H1 (cell line): Measurements from ENCODE around the gene CHAD. TPM values are rescaled to one million over a fixed set of nuclear protein-coding genes. Genes with fewer than 3 reads are reported as not detected.

Experiments used
- CTCF ChIA-PET: fragments of 300-600 bp; sonication (Branson Sonifier 250); formaldehyde crosslinking; loops from one replicate; lab custom pipeline; 2021; ENCODE audit not compliant: partially characterized antibody; lab: Charles Lee
- POLR2A ChIA-PET: fragments of 300-600 bp; sonication (Branson Sonifier 250); formaldehyde crosslinking; loops from one replicate; lab custom pipeline; 2021; ENCODE audit warnings: inconsistent platforms; ENCODE audit not compliant: partially characterized antibody; lab: Charles Lee
- DNase-seq, 2 experiments: peaks; one replicate each; pipeline versions ENCODE4 v3.0.0 to v3.0.0-alpha.2; 2010 to 2022; ENCODE audit warnings: low spot score in 2 of 2, low read depth in 1 of 2, mixed read lengths in 1 of 2
- FAIRE-seq: peaks from 2 replicates; lab custom pipeline; 2011; peaks lifted over from hg19 to GRCh38; lab: Jason Lieb, UNC
- H2AFZ ChIP-seq: 2 replicates; pipeline ENCODE4 v1.8.1; 2012; ENCODE audit warnings: low read length, inconsistent platforms
- H2AK5ac ChIP-seq: 2 replicates; pipeline ENCODE4 v1.6.1; 2013; ENCODE audit warnings: low read depth, low read length
- H2BK120ac ChIP-seq: replicated peaks from 2 replicates; pipeline ENCODE3; 2013; ENCODE audit warnings: low read depth, low read length, inconsistent platforms
- H2BK12ac ChIP-seq: 2 replicates; pipeline ENCODE4 v1.6.1; 2013; ENCODE audit warnings: low read depth, low read length
- H2BK15ac ChIP-seq: 2 replicates; pipeline ENCODE4 v1.6.1; 2013; ENCODE audit warnings: low read length
- H2BK20ac ChIP-seq: 2 replicates; pipeline ENCODE4 v1.6.1; 2013; ENCODE audit warnings: low read length
- H2BK5ac ChIP-seq: 2 replicates; pipeline ENCODE4 v1.6.1; 2013; ENCODE audit warnings: low read depth, low read length
- H3K14ac ChIP-seq: 2 replicates; pipeline ENCODE4 v1.6.1; 2013; ENCODE audit warnings: inconsistent platforms; ENCODE audit not compliant: insufficient read length
- H3K18ac ChIP-seq: 2 replicates; pipeline ENCODE4 v1.6.1; 2013; ENCODE audit warnings: low read length; ENCODE audit errors: extremely low read depth
- H3K23ac ChIP-seq: 2 replicates; pipeline ENCODE4 v1.6.1; 2013; ENCODE audit warnings: inconsistent platforms; ENCODE audit not compliant: insufficient read length
- H3K23me2 ChIP-seq: 2 replicates; pipeline ENCODE4 v1.6.1; 2013; ENCODE audit warnings: low read depth, low read length
- H3K27ac ChIP-seq: 2 replicates; pipeline ENCODE4 v1.6.1; 2011; ENCODE audit warnings: low read depth, low read length, inconsistent platforms
- H3K27me3 ChIP-seq, 4 experiments: replicated peaks in 1 of 4; 1 replicate in 1 of 4; 2 replicates in 3 of 4; pipeline versions ENCODE4 v1.6.1 to v1.8.1; 2011 to 2013; ENCODE audit warnings: low read length in 3 of 4, mild to moderate bottlenecking in 3 of 4, inconsistent platforms in 2 of 4, mixed read lengths in 2 of 4, moderate library complexity in 1 of 4; ENCODE audit not compliant: control insufficient read depth in 3 of 4, insufficient read depth in 3 of 4; ENCODE audit errors: extremely low read depth in 1 of 4
- H3K36me3 ChIP-seq, 4 experiments: 2 replicates each; pipeline versions ENCODE4 v1.6.1 to v1.8.1; 2011 to 2013; ENCODE audit warnings: mild to moderate bottlenecking in 4 of 4, low read length in 3 of 4, moderate library complexity in 2 of 4, control low read depth in 1 of 4, inconsistent platforms in 1 of 4; ENCODE audit not compliant: insufficient read depth in 4 of 4, control insufficient read depth in 2 of 4
- H3K4ac ChIP-seq: replicated peaks from 2 replicates; pipeline ENCODE3; 2013; ENCODE audit warnings: low read length, low read depth, mixed read lengths, inconsistent platforms; ENCODE audit not compliant: insufficient read length
- H3K4me1 ChIP-seq, 4 experiments: replicated peaks in 1 of 4; 1 replicate in 1 of 4; 2 replicates in 3 of 4; pipeline versions ENCODE4 v1.6.1 to v1.8.1; 2011 to 2013; ENCODE audit warnings: low read length in 3 of 4, inconsistent platforms in 2 of 4, mixed read lengths in 1 of 4; ENCODE audit not compliant: insufficient read depth in 4 of 4, control insufficient read depth in 3 of 4
- H3K4me2 ChIP-seq, 2 experiments: 2 replicates each; pipeline versions ENCODE4 v1.6.1 to v1.8.1; 2011 to 2013; ENCODE audit warnings: low read depth in 2 of 2, low read length in 2 of 2, control low read depth in 1 of 2, inconsistent platforms in 1 of 2, mild to moderate bottlenecking in 1 of 2; ENCODE audit not compliant: insufficient read depth in 1 of 2
- H3K4me3 ChIP-seq, 4 experiments: fragments of 200-600, 300-600 bp in 1 of 4; sonication (generic), shearing (Covaris generic), sonication (Bioruptor Twin) in 1 of 4; 2 replicates each; pipeline versions ENCODE4 v1.5.1 to v1.8.1; 2011 to 2016; ENCODE audit warnings: low read length in 4 of 4, low read depth in 3 of 4, control low read depth in 2 of 4, inconsistent platforms in 2 of 4, mild to moderate bottlenecking in 2 of 4, mixed read lengths in 1 of 4, moderate library complexity in 1 of 4; ENCODE audit not compliant: insufficient read depth in 2 of 4; ENCODE audit errors: extremely low read depth in 1 of 4
- H3K56ac ChIP-seq: replicated peaks from 2 replicates; pipeline ENCODE3; 2013; ENCODE audit warnings: low read depth, mild to moderate bottlenecking, mixed read lengths, low read length, inconsistent platforms; ENCODE audit not compliant: insufficient read length
- H3K79me1 ChIP-seq: 2 replicates; pipeline ENCODE4 v1.6.1; 2013; ENCODE audit warnings: low read depth, low read length, control low read depth
- H3K79me2 ChIP-seq, 2 experiments: 2 replicates each; pipeline versions ENCODE4 v1.6.1 to v1.8.1; 2012 to 2013; ENCODE audit warnings: low read length in 2 of 2, mild to moderate bottlenecking in 2 of 2, inconsistent platforms in 1 of 2; ENCODE audit not compliant: insufficient read depth in 2 of 2, control insufficient read depth in 1 of 2
- H3K9ac ChIP-seq, 4 experiments: replicated peaks in 1 of 4; 1 replicate in 1 of 4; 2 replicates in 3 of 4; pipeline versions ENCODE4 v1.6.1 to v1.8.1; 2011 to 2013; ENCODE audit warnings: low read depth in 3 of 4, low read length in 3 of 4, control low read depth in 2 of 4, mild to moderate bottlenecking in 2 of 4, moderate library complexity in 2 of 4, inconsistent platforms in 1 of 4; ENCODE audit errors: extremely low read depth in 1 of 4
- H3K9me3 ChIP-seq, 2 experiments: 2 replicates each; pipeline versions ENCODE4 v1.6.1 to v1.8.1; 2012 to 2013; ENCODE audit warnings: mild to moderate bottlenecking in 2 of 2, moderate library complexity in 2 of 2, control low read depth in 1 of 2, inconsistent platforms in 1 of 2, low read depth in 1 of 2, low read length in 1 of 2, mixed read lengths in 1 of 2; ENCODE audit not compliant: insufficient read depth in 2 of 2
- H4K20me1 ChIP-seq, 2 experiments: replicated peaks in 1 of 2; 2 replicates each; pipeline versions ENCODE3 to v1.8.1; 2011 to 2013; ENCODE audit warnings: inconsistent platforms in 2 of 2, low read length in 2 of 2, mild to moderate bottlenecking in 1 of 2; ENCODE audit not compliant: insufficient read depth in 2 of 2, control insufficient read depth in 1 of 2
- H4K5ac ChIP-seq: 2 replicates; pipeline ENCODE4 v1.6.1; 2013; ENCODE audit warnings: low read length, low read depth, mixed read lengths, inconsistent platforms; ENCODE audit not compliant: insufficient read length
- H4K8ac ChIP-seq: 2 replicates; pipeline ENCODE4 v1.8.0; 2013; ENCODE audit warnings: mild to moderate bottlenecking, moderate library complexity, low read length, inconsistent platforms; ENCODE audit not compliant: insufficient read depth; ENCODE audit errors: extremely low read depth
- H4K91ac ChIP-seq: replicated peaks from 2 replicates; pipeline ENCODE3; 2013; ENCODE audit warnings: low read length, mixed read lengths, inconsistent platforms; ENCODE audit not compliant: insufficient read length
- BACH1 ChIP-seq: IDR thresholded peaks from 2 replicates; pipeline ENCODE4 v1.6.1; 2012; ENCODE audit warnings: low read length, improper control_type of control experiment
- CEBPB ChIP-seq: IDR thresholded peaks from 2 replicates; pipeline ENCODE4 v1.6.1; 2012; ENCODE audit warnings: low read depth, low read length
- GABPA ChIP-seq: IDR thresholded peaks from 2 replicates; pipeline ENCODE4 v1.6.1; 2011; ENCODE audit warnings: mild to moderate bottlenecking, low read length, moderate library complexity, borderline replicate concordance; ENCODE audit not compliant: insufficient read depth
- JUND ChIP-seq: IDR thresholded peaks from 2 replicates; pipeline ENCODE4 v1.6.1; 2011; ENCODE audit warnings: mild to moderate bottlenecking, improper control_type of control experiment, low read length
- KDM5A ChIP-seq: fragments of 200-600 bp; IDR thresholded peaks from 2 replicates; pipeline ENCODE4 v1.7.1; 2012; ENCODE audit warnings: mild to moderate bottlenecking, low read length, inconsistent platforms, mixed read lengths
- NANOG ChIP-seq: IDR thresholded peaks from 2 replicates; pipeline ENCODE4 v1.6.1; 2011; ENCODE audit warnings: low read length, low read depth, mild to moderate bottlenecking, inconsistent platforms; ENCODE audit not compliant: insufficient read depth, poor library complexity, severe bottlenecking
- SP2 ChIP-seq: IDR thresholded peaks from 2 replicates; pipeline ENCODE4 v1.6.1; 2012; ENCODE audit warnings: mild to moderate bottlenecking, low read length, inconsistent platforms
- TAF1 ChIP-seq: IDR thresholded peaks from 2 replicates; pipeline ENCODE4 v1.6.1; 2011; ENCODE audit warnings: mild to moderate bottlenecking, low read depth, low read length
- TBP ChIP-seq: IDR thresholded peaks from 2 replicates; pipeline ENCODE4 v1.6.1; 2011; ENCODE audit warnings: low read depth, low read length, improper control_type of control experiment
- USF2 ChIP-seq: IDR thresholded peaks from 2 replicates; pipeline ENCODE4 v1.6.1; 2011; ENCODE audit warnings: low read length, improper control_type of control experiment
- WGBS, 2 experiments: shearing (Covaris generic) in 1 of 2; methylation state at CpG; one replicate each; pipeline versions ENCODE4 v1.1.6 to v1.1.7; 2013 to 2015; ENCODE audit warnings: low lambda C conversion rate in 2 of 2, mixed read lengths in 2 of 2, inconsistent platforms in 1 of 2, low coverage in 1 of 2, missing lambda C conversion rate in 1 of 2; ENCODE audit not compliant: insufficient replicate concordance in 2 of 2, insufficient coverage in 1 of 2, insufficient read length in 1 of 2; ENCODE audit errors: extremely low coverage in 1 of 2, missing lambda C conversion rate in 1 of 2; 5-methylcytosine and 5-hydroxymethylcytosine counted together
- polyA plus RNA-seq, 7 experiments: library from polyadenylated mRNA; depleted of rRNA in 3 of 7; stranded (reverse) in 5 of 7; unstranded in 2 of 7; fragments of >200 nt in 5 of 7; fragments of 200-250 nt in 2 of 7; gene quantifications; 1 replicate in 5 of 7; 2 replicates in 1 of 7; 4 replicates in 1 of 7; pipeline versions ENCODE4 v1.2.1 to v1.2.3, GENCODE V29; 2011 to 2013; ENCODE audit warnings: missing spikeins in 2 of 7, mixed read lengths in 2 of 7
- total RNA-seq: library from RNA; stranded (reverse); fragmentation: NEBNext Ultra II Directional; extraction: Animal tissue kit (Norgen Biotek cat#: 25700); gene quantifications from 2 replicates; pipeline ENCODE4 v1.2.1, GENCODE V29; 2021
- TF ChIP-seq, protein P1 (sequence below): IDR thresholded peaks from 2 replicates; pipeline ENCODE4 v1.6.1; 2012; ENCODE audit warnings: low read length, inconsistent platforms

The CHAD gene
- total and polyA plus RNA-seq, 2 of the 8 experiments (the other 6 are each of a cell fraction or from before 2014, with no cell fraction given), result 0.03 TPM; not detected in 1

GRCh38 chr17:50481648-50482047, 13.0 kb upstream of the CHAD start:
- H2BK15ac ChIP-seq, result no peak overlapping the region
- no peak overlapping the region for H3K4me3 ChIP-seq
- no peak overlapping the region for H2BK120ac ChIP-seq
- no peak overlapping the region for H3K4me2 ChIP-seq
- H2BK20ac ChIP-seq, result no peak overlapping the region
- no peak overlapping the region for H3K56ac ChIP-seq
- FAIRE-seq, result no peak
- H3K9me3 ChIP-seq, result no peaks in the 10 kb centered on the region
- no peaks in the 10 kb centered on the region for H3K79me1 ChIP-seq
- H2BK12ac ChIP-seq, result no peak overlapping the region
- H3K4me1 ChIP-seq, result peaks cover 0 to 6% (median 4%) of the 10 kb centered on the region in 4 experiments; a peak in 6 of 7 replicates
- POLR2A ChIA-PET, result interaction anchor here (0.9 to 1.1 kb wide), 3 partner anchors 22 to 84 kb away, joined by 3 to 4 read pairs (median 3); no protein-coding TSS in a partner anchor
- H4K5ac ChIP-seq, result no peak overlapping the region
- no peak overlapping the region for H2AFZ ChIP-seq
- no peak overlapping the region for H4K91ac ChIP-seq
- no peak overlapping the region for H3K18ac ChIP-seq
- H3K14ac ChIP-seq, result no peak overlapping the region
- DNase-seq, result no peak
- no peak overlapping the region for H3K4ac ChIP-seq
- H3K79me2 ChIP-seq, result peaks cover 0 to 3% of the 10 kb centered on the region in 2 experiments; a peak in 1 of 4 replicates
- peaks cover 0 to 13% (median 6%) of the 10 kb centered on the region in 4 experiments; a peak in 4 of 8 replicates for H3K36me3 ChIP-seq
- no peak overlapping the region for H3K23ac ChIP-seq
- H3K23me2 ChIP-seq, result peaks cover 8% of the 10 kb centered on the region
- no peak overlapping the region for H3K27ac ChIP-seq
- TF ChIP-seq CEBPB, result no peak
- no peak for TF ChIP-seq BACH1
- TF ChIP-seq NANOG, result no peak
- no peak for TF ChIP-seq GABPA
- no peak for TF ChIP-seq SP2
- TF ChIP-seq, protein P1, sequence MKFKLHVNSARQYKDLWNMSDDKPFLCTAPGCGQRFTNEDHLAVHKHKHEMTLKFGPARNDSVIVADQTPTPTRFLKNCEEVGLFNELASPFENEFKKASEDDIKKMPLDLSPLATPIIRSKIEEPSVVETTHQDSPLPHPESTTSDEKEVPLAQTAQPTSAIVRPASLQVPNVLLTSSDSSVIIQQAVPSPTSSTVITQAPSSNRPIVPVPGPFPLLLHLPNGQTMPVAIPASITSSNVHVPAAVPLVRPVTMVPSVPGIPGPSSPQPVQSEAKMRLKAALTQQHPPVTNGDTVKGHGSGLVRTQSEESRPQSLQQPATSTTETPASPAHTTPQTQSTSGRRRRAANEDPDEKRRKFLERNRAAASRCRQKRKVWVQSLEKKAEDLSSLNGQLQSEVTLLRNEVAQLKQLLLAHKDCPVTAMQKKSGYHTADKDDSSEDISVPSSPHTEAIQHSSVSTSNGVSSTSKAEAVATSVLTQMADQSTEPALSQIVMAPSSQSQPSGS, result no peak
- no peak for TF ChIP-seq KDM5A
- TF ChIP-seq USF2, result no peak
- no peak for TF ChIP-seq TBP
- no peak for TF ChIP-seq TAF1
- no peak for TF ChIP-seq JUND
- CTCF ChIA-PET, result interaction anchor here (0.7 to 9.2 kb wide), 21 partner anchors 11 to 215 kb away, joined by 3 to 116 read pairs (median 6); partner anchors contain the start of genes EPN3, LRRC59 and SPATA20
- H2AK5ac ChIP-seq, result no peak overlapping the region
- peaks cover 0 to 2% (median under 1%) of the 10 kb centered on the region in 4 experiments; a peak in 2 of 7 replicates for H3K27me3 ChIP-seq
- 81% methylated on average over 4 of the region's 4 CpGs; no CpG with 5 or more reads in 1 of the 2 experiments for WGBS, 2 experiments
- no peak overlapping the region for H4K8ac ChIP-seq
- no peak overlapping the region for H3K9ac ChIP-seq
- H2BK5ac ChIP-seq, result no peak overlapping the region
- peaks cover 0 to 2% of the 10 kb centered on the region in 2 experiments for H4K20me1 ChIP-seq
